Stomach (tissue), 9 donors: ENCODE measurements around the gene SDCCAG8. TPM values are rescaled to one million over a fixed set of nuclear protein-coding genes. Genes with fewer than 3 reads are reported as not detected.
"Not testable (repeated sequence)": the region's sequence is repeated elsewhere in the genome, so short reads cannot be mapped to it uniquely, and the experiment has no call there.

Experiments used
- DNase-seq, 2 donors: peaks; one replicate each; pipeline versions ENCODE4 v3.0.0 to v3.0.0-alpha.2; 2013 to 2019
- H3K27ac ChIP-seq, 5 donors: fragments of 200-600 bp in 4 of 5; sonication (generic) in 4 of 5; one replicate each; pipeline ENCODE4 v1.5.1; 2013 to 2019; ENCODE audit warnings: mild to moderate bottlenecking in 1 of 5, moderate library complexity in 1 of 5
- H3K27me3 ChIP-seq, 3 donors: fragments of 200-600 bp; sonication (generic); one replicate each; pipeline ENCODE4 v1.5.1; 2017 to 2019; ENCODE audit warnings: mixed run types in 1 of 3
- H3K36me3 ChIP-seq, 4 donors: fragments of 200-600 bp; sonication (generic); 1 replicate in 3 of 4; 2 replicates in 1 of 4; pipeline ENCODE4 v1.5.1; 2016 to 2019
- H3K4me1 ChIP-seq, 4 donors: fragments of 200-600 bp; sonication (generic); one replicate each; pipeline ENCODE4 v1.5.1; 2016 to 2019
- H3K4me3 ChIP-seq, 4 donors: fragments of 200-600 bp; sonication (generic) in 3 of 4; one replicate each; pipeline ENCODE4 v1.5.1; 2016 to 2019; ENCODE audit warnings: mild to moderate bottlenecking in 1 of 4
- H3K9me3 ChIP-seq, 4 donors: fragments of 200-600 bp; sonication (generic); one replicate each; pipeline ENCODE4 v1.5.1; 2016 to 2019
- EP300 ChIP-seq: sonication (generic); formaldehyde crosslinking; IDR thresholded peaks from one replicate; pipeline ENCODE4 v1.6.1; 2017; ENCODE audit warnings: antibody characterized with exemption
- POLR2A ChIP-seq, 4 donors: fragments of 450-650 bp; IDR thresholded peaks; one replicate each; pipeline ENCODE4 v1.6.1; 2016; ENCODE audit warnings: antibody characterized with exemption in 4 of 4, control low read depth in 2 of 4, mild to moderate bottlenecking in 1 of 4, moderate library complexity in 1 of 4
- POLR2AphosphoS5 ChIP-seq, 3 donors: sonication (generic); formaldehyde crosslinking; IDR thresholded peaks; one replicate each; pipeline ENCODE4 v1.6.1; 2016; ENCODE audit warnings: antibody characterized with exemption in 3 of 3
- WGBS, 5 donors: extraction: QIAGEN DNeasy Blood & Tissue Kit in 3 of 5; methylation state at CpG; one replicate each; pipeline versions ENCODE4 v1.1.5 to v1.1.7; 2013 to 2018; 5-methylcytosine and 5-hydroxymethylcytosine counted together
- intact Hi-C: fragments of 100-400 bp; cut with DNase I; formaldehyde crosslinking; loops from one replicate; pipeline ENCODE4 v1.15.1; 2023; ENCODE audit warnings: low total_unique reads
- polyA plus RNA-seq, 3 donors: library from polyadenylated mRNA; stranded (reverse); fragments of 200-250 nt; gene quantifications; one replicate each; pipeline ENCODE4 v1.2.3, GENCODE V29; 2013
- total RNA-seq, 5 donors: library from RNA; depleted of rRNA; stranded (reverse); fragments of >200 nt; gene quantifications; one replicate each; pipeline versions ENCODE4 v1.1.0 to v1.2.3, GENCODE V29; 2014 to 2016
- TF ChIP-seq, protein P1 (sequence below), 7 experiments: fragments of 450-650 bp in 4 of 7; fragments of 200-600 bp in 3 of 7; sonication (generic) in 3 of 7; IDR thresholded peaks; one replicate each; pipeline ENCODE4 v1.5.1; 2016 to 2019; ENCODE audit warnings: antibody characterized with exemption in 7 of 7, control low read depth in 2 of 7, mild to moderate bottlenecking in 1 of 7
- donor health status: healthy with polysubstance abuse.
- donor health status: Bipolar disorder and iron deficiency.
- donor health status: healthy.

The SDCCAG8 gene
- total and polyA plus RNA-seq, 8 donors, result 16.3 to 184 (median 24.5) TPM

DNA sequence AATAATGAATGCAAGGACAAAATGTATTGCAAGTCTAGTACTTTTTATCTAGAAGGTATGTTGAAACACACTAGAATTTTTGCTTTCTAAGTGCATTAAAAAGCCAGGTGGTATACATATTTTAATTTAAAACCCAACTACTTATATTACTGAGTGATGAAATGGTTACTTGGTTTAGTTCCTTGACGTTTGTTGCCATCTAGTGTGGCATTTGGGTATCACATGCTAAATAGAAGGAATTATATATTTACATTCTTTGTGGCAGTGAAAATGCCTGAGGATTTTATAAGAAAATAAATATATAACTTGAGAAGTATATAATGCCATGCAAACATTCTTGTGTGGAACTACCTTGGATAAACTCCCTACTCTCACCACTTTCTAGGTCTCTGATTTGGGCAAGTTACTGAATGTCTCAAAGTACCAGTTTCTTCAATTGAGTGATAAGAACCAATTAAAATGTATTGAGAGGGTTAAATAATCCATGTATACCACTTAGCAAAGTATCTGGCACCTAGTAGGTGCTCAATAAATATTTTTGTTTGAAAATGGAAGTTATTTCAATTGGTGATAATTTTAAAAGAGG is 69.6 kb downstream of the SDCCAG8 start:
- H3K36me3 ChIP-seq, result peaks cover 0 to 11% (median 5%) of the 10 kb centered on the region in 4 donors
- no peaks in the 10 kb centered on the region for H3K27me3 ChIP-seq
- peaks cover 0 to 7% (median 0%) of the 10 kb centered on the region in 4 donors for H3K4me1 ChIP-seq
- WGBS, 5 donors, result 0% methylated on average over 1 of the region's 1 CpG
- no peaks in the 10 kb centered on the region for H3K9me3 ChIP-seq
- intact Hi-C loops, result loop anchor here (10.0 kb wide), 1 partner anchor 861 kb away; no protein-coding TSS in a partner anchor
- no peak overlapping the region for H3K4me3 ChIP-seq
- TF ChIP-seq POLR2AphosphoS5 (IDR thresholded peaks at IDR 0.05) (no peak), POLR2A (IDR thresholded peaks at IDR 0.05) (no peak)
- TF ChIP-seq, protein P1, sequence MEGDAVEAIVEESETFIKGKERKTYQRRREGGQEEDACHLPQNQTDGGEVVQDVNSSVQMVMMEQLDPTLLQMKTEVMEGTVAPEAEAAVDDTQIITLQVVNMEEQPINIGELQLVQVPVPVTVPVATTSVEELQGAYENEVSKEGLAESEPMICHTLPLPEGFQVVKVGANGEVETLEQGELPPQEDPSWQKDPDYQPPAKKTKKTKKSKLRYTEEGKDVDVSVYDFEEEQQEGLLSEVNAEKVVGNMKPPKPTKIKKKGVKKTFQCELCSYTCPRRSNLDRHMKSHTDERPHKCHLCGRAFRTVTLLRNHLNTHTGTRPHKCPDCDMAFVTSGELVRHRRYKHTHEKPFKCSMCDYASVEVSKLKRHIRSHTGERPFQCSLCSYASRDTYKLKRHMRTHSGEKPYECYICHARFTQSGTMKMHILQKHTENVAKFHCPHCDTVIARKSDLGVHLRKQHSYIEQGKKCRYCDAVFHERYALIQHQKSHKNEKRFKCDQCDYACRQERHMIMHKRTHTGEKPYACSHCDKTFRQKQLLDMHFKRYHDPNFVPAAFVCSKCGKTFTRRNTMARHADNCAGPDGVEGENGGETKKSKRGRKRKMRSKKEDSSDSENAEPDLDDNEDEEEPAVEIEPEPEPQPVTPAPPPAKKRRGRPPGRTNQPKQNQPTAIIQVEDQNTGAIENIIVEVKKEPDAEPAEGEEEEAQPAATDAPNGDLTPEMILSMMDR (IDR thresholded peaks at IDR 0.05), result peak in 4 of 7 experiments; percentile 62 to 83 (median 70)
- H3K27ac ChIP-seq, result no peak overlapping the region
- DNase-seq, result peak in 1 of 2 donors; percentile 79

DNA sequence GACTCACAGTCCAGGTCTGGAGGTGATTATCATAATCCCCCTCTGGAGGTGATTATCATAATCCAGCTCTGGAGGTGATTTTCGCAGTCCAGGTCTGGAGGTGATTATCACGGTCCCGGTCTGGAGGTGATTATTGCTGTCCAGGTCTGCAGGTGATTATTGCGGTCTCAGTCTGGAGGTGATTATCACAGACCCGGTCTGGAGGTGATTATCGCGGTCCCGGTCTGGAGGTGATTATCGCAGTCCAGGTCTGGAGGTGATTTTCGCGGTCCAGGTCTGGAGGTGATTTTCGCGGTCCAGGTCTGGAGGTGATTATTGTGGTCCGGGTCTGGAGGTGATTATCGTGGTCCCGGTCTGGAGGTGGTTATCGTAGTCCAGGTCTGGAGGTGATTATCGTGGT is 76.6 kb downstream of the SDCCAG8 start:
- H3K36me3 ChIP-seq, result peaks cover 8 to 64% (median 52%) of the 10 kb centered on the region in 4 donors

DNA sequence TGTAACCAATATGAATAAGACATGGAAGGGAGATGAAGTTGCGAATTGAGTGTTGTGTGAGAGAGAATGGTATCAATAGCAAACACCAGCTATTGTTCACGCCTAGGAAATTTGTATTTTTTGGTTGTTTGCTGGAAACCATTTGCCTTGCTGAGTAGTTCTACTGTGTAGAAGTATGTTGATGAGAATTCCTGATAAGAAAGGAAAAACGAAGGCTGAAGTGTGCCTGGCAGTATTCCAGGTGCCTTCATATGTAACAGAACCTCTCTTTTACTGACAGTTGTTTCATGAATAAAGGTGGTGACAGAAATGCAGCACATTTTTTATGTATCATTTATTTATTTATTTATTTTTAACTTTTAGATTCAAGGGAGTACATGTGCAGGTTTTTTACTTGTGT is 79.5 kb downstream of the SDCCAG8 start:
- no peak overlapping the region for H3K27ac ChIP-seq
- no peaks in the 10 kb centered on the region for H3K27me3 ChIP-seq
- no peaks in the 10 kb centered on the region for H3K9me3 ChIP-seq
- TF ChIP-seq POLR2A (IDR thresholded peaks at IDR 0.05) (no peak), POLR2AphosphoS5 (IDR thresholded peaks at IDR 0.05) (no peak), EP300 (no peak)
- TF ChIP-seq, protein P1 (IDR thresholded peaks at IDR 0.05), result no peak
- DNase-seq, result no peak
- intact Hi-C loops, result no loop called here
- peaks cover 8 to 68% (median 56%) of the 10 kb centered on the region in 4 donors for H3K36me3 ChIP-seq
- H3K4me3 ChIP-seq, result no peak overlapping the region
- no peaks in the 10 kb centered on the region for H3K4me1 ChIP-seq
- 77 to 91% (median 83%) methylated on average over 3 of the region's 3 CpGs for WGBS, 5 donors

More for the DNA sequence above, 76.6 kb downstream of the SDCCAG8 start:
- H3K27ac ChIP-seq, result no peak overlapping the region
- H3K9me3 ChIP-seq, result no peaks in the 10 kb centered on the region
- no peaks in the 10 kb centered on the region for H3K27me3 ChIP-seq
- no peak overlapping the region for H3K4me3 ChIP-seq
- WGBS, 5 donors, result 93 to 98% (median 95%) methylated on average over 18 of the region's 18 CpGs
- H3K4me1 ChIP-seq, result no peaks in the 10 kb centered on the region
- intact Hi-C loops, result no loop called here
- DNase-seq, result no peak
- TF ChIP-seq EP300 (no peak), POLR2AphosphoS5 (IDR thresholded peaks at IDR 0.05) (no peak), POLR2A (IDR thresholded peaks at IDR 0.05) (no peak)
- TF ChIP-seq, protein P1 (IDR thresholded peaks at IDR 0.05), result no peak

DNA sequence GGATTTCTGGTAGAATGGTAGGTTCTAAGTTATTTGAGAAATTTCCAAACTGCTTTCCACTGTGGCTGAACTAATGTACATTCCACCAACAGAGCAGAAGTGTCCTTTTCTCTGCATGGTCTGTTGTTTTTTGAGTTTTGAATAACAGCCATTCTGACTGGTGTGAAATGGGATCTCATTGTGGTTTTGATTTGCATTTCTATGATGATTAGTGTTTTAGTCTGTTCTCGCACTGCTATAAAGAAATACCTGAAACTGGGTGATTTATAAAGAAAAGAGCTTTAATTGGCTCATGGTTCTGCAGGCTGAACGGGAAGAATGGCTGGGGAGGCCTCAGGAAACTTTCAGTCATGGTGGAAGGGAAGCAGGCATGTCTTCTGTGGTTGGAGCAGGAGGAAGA is 80.3 kb downstream of the SDCCAG8 start:
- TF ChIP-seq POLR2AphosphoS5 (IDR thresholded peaks at IDR 0.05), result no peak
- Histone ChIP-seq H3K27ac (no peak overlapping the region), H3K27me3 (no peaks in the 10 kb centered on the region), H3K4me1 (peaks cover 0 to 2% (median 0%) of the 10 kb centered on the region in 4 donors), H3K9me3 (no peaks in the 10 kb centered on the region), H3K4me3 (no peak overlapping the region), H3K36me3 (peaks cover 8 to 68% (median 48%) of the 10 kb centered on the region in 4 donors)
- 90 to 95% (median 94%) methylated on average over 2 of the region's 2 CpGs for WGBS, 5 donors
- DNase-seq, result no peak
- intact Hi-C loops, result no loop called here

DNA sequence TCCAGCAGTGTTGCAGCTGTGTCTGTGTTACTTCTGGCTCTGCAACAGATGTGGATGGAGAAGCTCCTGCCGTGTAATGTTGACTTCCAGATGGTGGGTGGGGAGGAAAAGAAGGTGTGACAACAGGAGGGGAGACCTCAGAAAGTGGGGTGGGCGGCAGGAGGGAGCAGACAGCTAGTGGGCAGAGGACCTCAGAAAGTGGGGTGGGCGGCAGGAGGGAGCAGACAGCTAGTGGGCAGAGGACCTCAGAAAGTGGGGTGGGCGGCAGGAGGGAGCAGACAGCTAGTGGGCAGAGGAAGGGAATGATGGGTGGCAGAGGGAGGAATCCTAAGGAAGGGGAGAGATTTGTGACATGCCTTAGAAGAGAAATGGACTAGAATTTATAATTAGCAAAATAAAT is 83.0 kb downstream of the SDCCAG8 start:
- H3K27ac ChIP-seq, DNase-seq, H3K27me3 ChIP-seq, H3K9me3 ChIP-seq, intact Hi-C loops, H3K4me1 ChIP-seq, H3K4me3 ChIP-seq: not testable (repeated sequence)
- 88 to 93% (median 91%) methylated on average over 2 to 4 of the region's 4 CpGs for WGBS, 5 donors
- peaks cover 0 to 50% (median 29%) of the 10 kb centered on the region in 4 donors for H3K36me3 ChIP-seq
